ENCODE measurements around the gene UBE2I. TPM values are rescaled to one million over a fixed set of nuclear protein-coding genes. Genes with fewer than 3 reads are reported as not detected.

UBE2I gene
- total RNA-seq, 2 donors from 2014 or later: 204 to 206 TPM

GRCh38 chr16:1311212-1311737 lies 1.8 kb downstream of the UBE2I start:
- Mint-ChIP-seq H3K36me3 (ENCODE audit: low read depth) (peaks cover 61% of the 10 kb centered on the region), H3K27ac (peak overlapping the region; percentile 95), H3K9me3 (no peaks in the 10 kb centered on the region), H3K4me1 (no peaks in the 10 kb centered on the region), H3K27me3 (no peaks in the 10 kb centered on the region), H3K4me3 (peak overlapping the region; percentile 90)
- no peak for ATAC-seq (replicated peaks)

- H3K9me3 Mint-ChIP-seq: no peaks in the 10 kb centered on the region
- H3K4me3 Mint-ChIP-seq: peak overlapping the region; percentile 90
- ATAC-seq (replicated peaks): no peak
- no peak overlapping the region for H3K27ac Mint-ChIP-seq
- no peaks in the 10 kb centered on the region for H3K4me1 Mint-ChIP-seq
- peaks cover 67% of the 10 kb centered on the region for H3K36me3 Mint-ChIP-seq (ENCODE audit: low read depth)
- H3K27me3 Mint-ChIP-seq: no peaks in the 10 kb centered on the region
These were observed 2.5 kb downstream of the UBE2I start for GRCh38 chr16:1311738-1312466.

GRCh38 chr16:1312467-1312816 lies 3.0 kb downstream of the UBE2I start:
- peak overlapping the region; percentile 90 for H3K4me3 Mint-ChIP-seq
- ATAC-seq (replicated peaks): no peak
- H3K27ac Mint-ChIP-seq: no peak overlapping the region
- no peaks in the 10 kb centered on the region for H3K4me1 Mint-ChIP-seq
- no peaks in the 10 kb centered on the region for H3K27me3 Mint-ChIP-seq
- H3K36me3 Mint-ChIP-seq (ENCODE audit: low read depth): peaks cover 72% of the 10 kb centered on the region
- H3K9me3 Mint-ChIP-seq: no peaks in the 10 kb centered on the region

- H3K27me3 Mint-ChIP-seq: no peaks in the 10 kb centered on the region
- no peak for ATAC-seq (replicated peaks)
- no peaks in the 10 kb centered on the region for H3K4me1 Mint-ChIP-seq
- H3K9me3 Mint-ChIP-seq: no peaks in the 10 kb centered on the region
- peak overlapping the region; percentile 90 for H3K4me3 Mint-ChIP-seq
- no peak overlapping the region for H3K27ac Mint-ChIP-seq
- peaks cover 76% of the 10 kb centered on the region for H3K36me3 Mint-ChIP-seq (ENCODE audit: low read depth)
These were observed 3.5 kb downstream of the UBE2I start for GRCh38 chr16:1312903-1313302.

GRCh38 chr16:1313721-1314369 lies 4.4 kb downstream of the UBE2I start:
- ATAC-seq (replicated peaks): no peak
- Mint-ChIP-seq H3K36me3 (ENCODE audit: low read depth) (peaks cover 79% of the 10 kb centered on the region), H3K9me3 (no peaks in the 10 kb centered on the region), H3K4me3 (no peak overlapping the region), H3K4me1 (no peaks in the 10 kb centered on the region), H3K27ac (no peak overlapping the region), H3K27me3 (no peaks in the 10 kb centered on the region)

GRCh38 chr16:1314399-1315068 lies 5.1 kb downstream of the UBE2I start:
- Mint-ChIP-seq H3K9me3 (no peaks in the 10 kb centered on the region), H3K4me3 (no peak overlapping the region), H3K4me1 (no peaks in the 10 kb centered on the region), H3K27me3 (no peaks in the 10 kb centered on the region), H3K36me3 (ENCODE audit: low read depth) (peaks cover 86% of the 10 kb centered on the region), H3K27ac (no peak overlapping the region)
- ATAC-seq (replicated peaks): no peak

- H3K4me3 Mint-ChIP-seq: no peak overlapping the region
These were observed 5.9 kb downstream of the UBE2I start for GRCh38 chr16:1315081-1316032.

GRCh38 chr16:1316033-1316405 lies 6.6 kb downstream of the UBE2I start:
- Mint-ChIP-seq H3K36me3 (ENCODE audit: low read depth) (peaks cover 89% of the 10 kb centered on the region), H3K27ac (no peak overlapping the region), H3K27me3 (no peaks in the 10 kb centered on the region), H3K4me1 (no peaks in the 10 kb centered on the region), H3K9me3 (no peaks in the 10 kb centered on the region), H3K4me3 (no peak overlapping the region)
- ATAC-seq (replicated peaks): no peak

More at GRCh38 chr16:1315081-1316032, 5.9 kb downstream of the UBE2I start:
- H3K27ac Mint-ChIP-seq: no peak overlapping the region
- H3K36me3 Mint-ChIP-seq (ENCODE audit: low read depth): peaks cover 89% of the 10 kb centered on the region
- no peaks in the 10 kb centered on the region for H3K9me3 Mint-ChIP-seq
- H3K4me1 Mint-ChIP-seq: no peaks in the 10 kb centered on the region
- ATAC-seq (replicated peaks): no peak
- no peaks in the 10 kb centered on the region for H3K27me3 Mint-ChIP-seq

- no peaks in the 10 kb centered on the region for H3K9me3 Mint-ChIP-seq
- no peak for ATAC-seq (replicated peaks)
- H3K4me1 Mint-ChIP-seq: no peaks in the 10 kb centered on the region
- H3K4me3 Mint-ChIP-seq: no peak overlapping the region
- peaks cover 94% of the 10 kb centered on the region for H3K36me3 Mint-ChIP-seq (ENCODE audit: low read depth)
- no peak overlapping the region for H3K27ac Mint-ChIP-seq
- no peaks in the 10 kb centered on the region for H3K27me3 Mint-ChIP-seq
These were observed 8.2 kb downstream of the UBE2I start for GRCh38 chr16:1317479-1318267.

GRCh38 chr16:1318268-1318545 lies 8.8 kb downstream of the UBE2I start:
- H3K27ac Mint-ChIP-seq: peak overlapping the region; percentile 22
- no peaks in the 10 kb centered on the region for H3K9me3 Mint-ChIP-seq
- no peaks in the 10 kb centered on the region for H3K27me3 Mint-ChIP-seq
- no peaks in the 10 kb centered on the region for H3K4me1 Mint-ChIP-seq
- no peak for ATAC-seq (replicated peaks)
- no peak overlapping the region for H3K4me3 Mint-ChIP-seq
- H3K36me3 Mint-ChIP-seq (ENCODE audit: low read depth): peaks cover 94% of the 10 kb centered on the region

- Mint-ChIP-seq H3K27me3 (no peaks in the 10 kb centered on the region), H3K36me3 (ENCODE audit: low read depth) (peaks cover 94% of the 10 kb centered on the region), H3K9me3 (no peaks in the 10 kb centered on the region), H3K27ac (no peak overlapping the region), H3K4me3 (no peak overlapping the region), H3K4me1 (no peaks in the 10 kb centered on the region)
- ATAC-seq (replicated peaks): no peak
These were observed 9.6 kb downstream of the UBE2I start for GRCh38 chr16:1319041-1319440.

GRCh38 chr16:1320097-1320496 lies 10.7 kb downstream of the UBE2I start:
- no peaks in the 10 kb centered on the region for H3K9me3 Mint-ChIP-seq
- H3K36me3 Mint-ChIP-seq (ENCODE audit: low read depth): peaks cover 96% of the 10 kb centered on the region

GRCh38 chr16:1320658-1321240 lies 11.3 kb downstream of the UBE2I start:
- H3K36me3 Mint-ChIP-seq (ENCODE audit: low read depth): peaks cover 97% of the 10 kb centered on the region

More at GRCh38 chr16:1320097-1320496, 10.7 kb downstream of the UBE2I start:
- Mint-ChIP-seq H3K4me1 (no peaks in the 10 kb centered on the region), H3K4me3 (no peak overlapping the region), H3K27me3 (no peaks in the 10 kb centered on the region), H3K27ac (no peak overlapping the region)
- no peak for ATAC-seq (replicated peaks)

More at GRCh38 chr16:1320658-1321240, 11.3 kb downstream of the UBE2I start:
- Mint-ChIP-seq H3K4me3 (no peak overlapping the region), H3K4me1 (no peaks in the 10 kb centered on the region), H3K27me3 (no peaks in the 10 kb centered on the region), H3K9me3 (no peaks in the 10 kb centered on the region), H3K27ac (no peak overlapping the region)
- no peak for ATAC-seq (replicated peaks)

Measured in activated T-helper 17 cell treated with anti-CD3 and anti-CD28 coated beads, Interleukin-2, amount 50 U/mL, for 72 hours (primary cell).